OCI-LY3 (cell line): Measurements from ENCODE around the gene DNASE1L2.

Experiments used
- H2AFZ ChIP-seq: fragments of 200-600, 300-600 bp; shearing (Covaris generic); 2 replicates; pipeline ENCODE4 v1.6.0; 2014; ENCODE audit warnings: antibody characterized with exemption, low read depth, low read length
- H3K27ac ChIP-seq: fragments of 200-600, 300-600 bp; sonication (generic); 2 replicates; pipeline ENCODE4 v1.5.1; 2014; ENCODE audit warnings: mild to moderate bottlenecking, low read length, moderate library complexity, mixed read lengths
- H3K27me3 ChIP-seq: fragments of 200-600, 300-600 bp; sonication (generic); 2 replicates; pipeline ENCODE4 v1.6.1; 2014; ENCODE audit warnings: low read depth, low read length, mixed read lengths
- H3K36me3 ChIP-seq: fragments of 200-600, 300-600 bp; sonication (generic); replicated peaks from 2 replicates; pipeline ENCODE3; 2014; ENCODE audit warnings: low read depth, low read length, mixed read lengths
- H3K4me1 ChIP-seq: fragments of 300-600, 200-600 bp; sonication (generic); 2 replicates; pipeline ENCODE4 v1.6.1; 2014; ENCODE audit warnings: low read length, mixed read lengths
- H3K4me2 ChIP-seq: fragments of 200-600, 300-600 bp; sonication (generic); 2 replicates; pipeline ENCODE4 v1.6.1; 2014; ENCODE audit warnings: low read length, mixed read lengths
- H3K4me3 ChIP-seq: fragments of 300-600, 200-600 bp; sonication (generic); 2 replicates; pipeline ENCODE4 v1.5.1; 2014; ENCODE audit warnings: antibody characterized with exemption, mild to moderate bottlenecking, low read length, moderate library complexity
- H3K79me2 ChIP-seq: fragments of 300-600, 200-600 bp; shearing (Covaris generic); 2 replicates; pipeline ENCODE4 v1.6.1; 2014; ENCODE audit warnings: mild to moderate bottlenecking, low read length, mixed read lengths
- H3K9ac ChIP-seq: fragments of 300-600, 200-600 bp; shearing (Covaris generic); 2 replicates; pipeline ENCODE4 v1.6.0; 2014; ENCODE audit warnings: mild to moderate bottlenecking, low read length, moderate library complexity
- H3K9me3 ChIP-seq: fragments of 200-600, 300-600 bp; shearing (Covaris generic); 2 replicates; pipeline ENCODE4 v1.6.1; 2014; ENCODE audit warnings: low read length, mixed read lengths; ENCODE audit not compliant: insufficient read depth
- H4K20me1 ChIP-seq: fragments of 200-600, 300-600 bp; sonication (generic); 2 replicates; pipeline ENCODE4 v1.6.1; 2016; ENCODE audit warnings: low read length, mixed read lengths; ENCODE audit not compliant: insufficient read depth
- CTCF ChIP-seq: fragments of 200-600, 300-600 bp; sonication (generic); IDR thresholded peaks from 2 replicates; pipeline ENCODE4 v1.5.1; 2014; ENCODE audit warnings: antibody characterized with exemption, low read length, low read depth
- EZH2phosphoT487 ChIP-seq: fragments of 200-600 bp; shearing (Covaris generic); IDR thresholded peaks from 2 replicates; pipeline ENCODE4 v1.6.1; 2018; ENCODE audit warnings: antibody characterized with exemption, mixed run types, low read depth

DNASE1L2 gene

DNA sequence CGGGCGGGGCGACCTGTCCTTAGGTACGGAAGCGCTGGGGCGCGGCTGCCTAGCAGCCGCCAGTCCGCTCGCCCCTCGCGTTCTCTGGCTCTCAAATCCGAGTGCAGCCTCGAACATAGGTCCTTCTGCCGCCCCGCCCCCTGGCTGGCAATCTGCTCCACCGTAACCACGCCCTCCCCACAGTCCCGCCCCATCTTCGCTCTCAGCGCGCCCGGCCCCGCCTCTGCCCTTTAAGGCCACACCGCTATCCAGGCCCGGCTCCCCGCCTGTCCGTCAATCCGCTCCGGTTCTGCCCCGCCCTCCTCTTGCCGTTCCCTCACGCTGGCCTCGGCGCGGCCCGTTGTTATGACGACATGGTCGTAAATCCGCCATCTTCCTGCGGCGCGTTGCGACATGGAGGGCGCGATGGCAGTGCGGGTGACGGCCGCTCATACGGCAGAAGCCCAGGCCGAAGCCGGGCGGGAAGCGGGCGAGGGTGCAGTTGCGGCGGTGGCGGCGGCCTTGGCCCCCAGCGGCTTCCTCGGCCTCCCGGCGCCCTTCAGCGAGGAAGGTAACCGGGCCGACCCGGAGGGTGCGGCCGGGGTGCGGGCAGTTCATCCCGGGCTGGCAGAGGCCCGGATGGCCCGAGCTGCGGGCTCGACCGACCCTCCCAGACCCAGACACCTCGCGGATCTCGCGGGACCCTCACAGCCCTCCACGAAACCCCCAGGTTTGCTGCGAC lies 12.9 kb upstream of the DNASE1L2 start, which contains the start of gene E4F1:
TSS of gene E4F1 (plus strand) at position 371 of the 721 bp plus-strand sequence. CDS start at position 394, 23 bp downstream.
- H3K27ac ChIP-seq = peak within 1 kb of the TSS; percentile 51
- peaks cover 13% of the 10 kb centered on the region for H4K20me1 ChIP-seq
- H3K36me3 ChIP-seq = peaks cover 2% of the 10 kb centered on the region
- no peaks in the 10 kb centered on the region for H3K27me3 ChIP-seq
- peak within 1 kb of the TSS; percentile 89 for H3K4me2 ChIP-seq
- no peak for TF ChIP-seq CTCF
- no peak for TF ChIP-seq EZH2phosphoT487
- H3K79me2 ChIP-seq = peaks cover 46% of the 10 kb centered on the region
- no peaks in the 10 kb centered on the region for H3K9me3 ChIP-seq
- H3K4me1 ChIP-seq = peaks cover 5% of the 10 kb centered on the region; the same call in 1 of the 2 replicates
- H2AFZ ChIP-seq = peak within 1 kb of the TSS; percentile 78; the same call in 1 of the 2 replicates
- H3K9ac ChIP-seq = peak within 1 kb of the TSS; percentile 86
- peak within 1 kb of the TSS; percentile 92 for H3K4me3 ChIP-seq

DNA sequence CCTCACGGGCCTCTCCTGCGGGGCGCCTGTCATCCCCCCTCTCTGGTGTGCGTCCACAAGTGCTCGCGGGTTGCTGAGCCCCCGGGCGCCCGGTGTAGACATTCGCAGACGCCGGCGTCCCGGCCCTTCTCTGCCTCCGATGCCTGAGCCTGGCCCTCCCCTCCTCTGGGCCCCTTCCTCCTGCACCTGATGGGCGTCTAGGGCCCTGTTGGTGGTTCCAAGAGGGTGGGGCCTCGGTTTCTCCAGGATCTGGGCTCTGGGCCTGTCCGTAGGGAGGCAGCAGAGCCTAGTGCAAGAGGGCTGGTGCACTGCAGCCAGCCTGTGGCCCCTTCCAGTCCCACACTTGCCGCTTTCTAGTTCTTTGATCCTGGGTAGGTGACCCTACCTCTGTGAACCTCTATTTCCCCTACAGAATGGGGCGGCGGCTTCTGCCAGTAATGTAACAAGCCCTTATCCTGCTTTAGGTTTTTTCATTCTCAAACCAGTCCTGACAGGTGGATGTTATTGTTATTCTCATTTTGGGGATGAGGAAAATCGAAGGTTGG lies 12.2 kb upstream of the DNASE1L2 start:
- no peak for TF ChIP-seq CTCF
- no peak for TF ChIP-seq EZH2phosphoT487
- Histone ChIP-seq H3K79me2 (peaks cover 49% of the 10 kb centered on the region), H3K4me3 (peak overlapping the region; percentile 92), H3K27me3 (no peaks in the 10 kb centered on the region), H3K4me1 (peaks cover 5% of the 10 kb centered on the region; the same call in 1 of the 2 replicates), H3K36me3 (peaks cover 2% of the 10 kb centered on the region), H3K4me2 (peak overlapping the region; percentile 89), H3K9ac (peak overlapping the region; percentile 86), H3K27ac (peak overlapping the region; percentile 51), H2AFZ (peak overlapping the region; percentile 16; the same call in 1 of the 2 replicates), H3K9me3 (no peaks in the 10 kb centered on the region), H4K20me1 (peaks cover 13% of the 10 kb centered on the region)

DNA sequence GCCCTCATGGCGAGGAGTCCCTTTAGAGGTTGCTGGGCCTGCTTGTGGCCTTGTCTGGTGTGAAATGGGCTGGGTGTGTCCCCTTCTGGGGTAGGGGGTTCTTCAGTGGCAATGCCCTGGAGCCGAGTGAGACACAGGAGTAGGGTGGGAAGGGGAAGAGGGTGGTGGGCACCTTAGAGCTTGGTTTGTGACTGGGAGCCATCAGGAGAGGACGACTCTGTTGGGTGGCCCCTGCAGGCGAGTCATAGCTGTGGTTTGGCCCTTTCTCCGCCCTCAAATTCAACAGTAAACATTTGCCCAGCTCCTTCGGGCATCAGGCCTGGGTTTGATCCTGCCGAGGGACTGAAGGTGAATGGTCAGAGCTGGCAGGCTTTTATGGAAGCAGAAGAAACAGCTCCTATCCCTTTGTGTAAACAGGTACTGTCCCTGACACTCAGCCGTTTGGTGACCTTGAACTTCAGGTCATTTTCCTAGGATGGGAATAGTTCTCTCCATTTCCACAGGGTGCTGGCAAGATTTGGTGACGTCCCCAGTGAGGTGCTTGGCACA lies 9.9 kb upstream of the DNASE1L2 start:
- no peak overlapping the region for H3K4me2 ChIP-seq
- peaks cover 13% of the 10 kb centered on the region for H4K20me1 ChIP-seq

More for the DNA sequence above, 9.9 kb upstream of the DNASE1L2 start:
- Histone ChIP-seq H3K9me3 (no peaks in the 10 kb centered on the region), H3K9ac (no peak overlapping the region), H3K4me1 (peaks cover 5% of the 10 kb centered on the region; the same call in 1 of the 2 replicates), H3K79me2 (peaks cover 50% of the 10 kb centered on the region), H3K27me3 (no peaks in the 10 kb centered on the region), H3K27ac (no peak overlapping the region), H3K4me3 (no peak overlapping the region), H2AFZ (no peak overlapping the region), H3K36me3 (peaks cover 2% of the 10 kb centered on the region)
- TF ChIP-seq CTCF (no peak), EZH2phosphoT487 (no peak)
